HG02981 (cell line): ENCODE measurements around the gene COG5.

Source experiments
- ATAC-seq: cut with Tn5 transposase; IDR thresholded peaks from one replicate; pipeline ENCODE4 v1.9.1; 2021; ENCODE audit warnings: mild to moderate bottlenecking, moderate library complexity; ENCODE audit not compliant: unreplicated experiment

Gene COG5

DNA sequence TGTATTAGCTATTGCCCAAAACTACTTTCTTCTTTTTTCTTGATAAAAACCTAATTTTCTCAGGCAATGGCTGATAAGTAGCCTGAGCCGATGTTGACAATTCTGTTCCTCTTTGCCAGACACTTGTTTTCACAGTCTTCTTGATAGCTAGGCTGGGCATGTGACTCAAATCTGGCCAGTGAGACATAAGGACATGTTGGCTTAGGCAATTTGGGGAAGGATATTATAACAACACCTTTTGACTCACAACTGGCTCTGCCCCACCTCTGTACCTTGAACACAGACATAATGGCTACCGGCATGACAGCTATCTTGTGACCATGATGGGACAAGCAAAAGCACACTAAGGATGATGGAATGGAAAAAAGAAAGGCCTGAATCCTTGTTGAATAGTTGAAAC lies 166.7 kb downstream of the COG5 start:
- no peak for ATAC-seq

GRCh38 chr7:107396081-107396480 lies 167.6 kb downstream of the COG5 start:
- ATAC-seq, result no peak

GRCh38 chr7:107394831-107395230 lies 168.9 kb downstream of the COG5 start:
- no peak for ATAC-seq

DNA sequence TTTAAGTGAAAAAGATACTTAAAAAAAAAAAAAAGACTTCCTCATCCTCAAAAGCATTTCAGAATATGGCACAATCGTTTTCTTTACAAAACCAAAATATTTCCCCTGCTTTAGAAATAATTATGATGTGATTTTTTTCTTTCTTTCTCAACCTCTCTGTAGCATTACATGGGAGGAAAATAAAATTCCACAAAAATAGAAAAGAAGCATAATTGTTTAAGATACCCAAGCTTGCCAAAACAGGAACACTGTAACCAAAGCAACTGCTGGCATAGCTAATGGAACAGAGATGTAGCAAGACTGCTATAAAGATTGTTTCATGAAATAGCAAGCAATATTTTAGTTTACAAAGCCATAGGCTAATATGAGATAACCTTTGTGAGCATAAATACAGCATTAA lies 169.4 kb downstream of the COG5 start:
- no peak for ATAC-seq

GRCh38 chr7:107392830-107393229 lies 170.9 kb downstream of the COG5 start:
- no peak for ATAC-seq

DNA sequence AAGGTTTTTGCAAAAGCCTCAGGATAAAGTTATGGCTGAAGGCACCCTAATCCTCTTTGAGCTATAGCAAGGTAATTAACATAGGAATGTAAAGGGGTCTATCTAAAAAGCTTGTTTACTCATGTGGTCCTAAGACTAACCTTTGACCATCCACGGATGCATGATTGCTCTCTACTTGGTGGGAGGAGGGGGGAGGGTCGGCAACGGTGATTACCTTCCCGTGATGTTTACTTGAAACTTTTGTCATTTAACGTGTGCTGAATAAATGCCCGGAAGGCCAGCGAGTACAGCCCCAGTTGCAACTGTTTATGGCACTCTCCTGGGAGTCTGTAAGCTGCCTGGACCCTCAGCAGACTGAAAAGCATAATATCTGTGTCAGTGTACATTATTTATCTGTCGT lies 172.8 kb downstream of the COG5 start:
- no peak for ATAC-seq

DNA sequence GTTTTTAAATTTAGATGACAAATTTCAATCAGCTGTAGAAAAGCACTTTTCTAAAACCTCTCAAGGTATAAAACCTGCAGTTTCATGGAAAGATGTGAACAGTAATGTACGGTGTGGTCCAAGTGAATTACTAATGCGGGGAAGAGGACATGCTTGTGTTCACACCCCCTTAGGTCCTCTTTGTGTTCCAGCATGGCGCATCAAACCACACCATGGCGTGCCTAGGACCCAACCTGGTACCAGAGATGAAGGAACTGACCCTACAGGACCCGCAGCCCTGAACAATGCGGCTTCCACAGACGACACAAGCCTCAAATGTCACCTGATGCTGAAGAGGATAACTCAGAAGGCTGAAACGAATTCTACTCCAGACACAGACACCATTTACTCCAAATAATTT lies 175.1 kb downstream of the COG5 start:
- ATAC-seq, result no peak

DNA sequence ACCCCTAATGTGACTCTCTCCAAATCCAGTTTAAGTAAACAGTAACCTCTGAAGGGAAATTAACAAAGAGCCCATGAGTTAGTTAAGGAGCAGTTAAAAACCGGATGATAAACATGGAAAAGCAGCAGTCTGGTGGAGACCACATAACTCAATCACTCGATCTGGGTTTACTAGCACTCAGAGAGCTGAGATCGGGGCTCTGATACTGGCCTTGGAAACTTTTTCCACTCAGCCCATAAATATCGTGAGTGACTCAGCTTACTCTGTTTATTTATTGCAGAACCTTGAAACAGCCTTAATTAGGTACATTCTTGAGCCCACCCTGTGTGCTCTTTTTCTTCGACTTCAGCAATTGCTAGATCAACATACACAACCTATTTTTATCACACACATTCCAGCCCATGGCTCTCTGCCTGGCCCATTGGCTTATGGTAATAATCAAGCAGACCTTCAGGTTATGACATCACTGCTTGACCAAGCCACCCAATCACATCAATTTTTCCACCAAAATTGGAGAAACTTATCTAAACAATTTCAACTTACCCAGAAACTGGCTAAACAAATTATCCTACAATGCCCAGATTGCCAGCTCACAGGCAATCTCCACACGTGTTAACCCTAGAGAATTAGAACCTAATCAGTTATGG lies 176.0 kb downstream of the COG5 start:
- no peak for ATAC-seq

- no peak for ATAC-seq
Observed at GRCh38 chr7:107387128-107387527, 176.6 kb downstream of the COG5 start.

GRCh38 chr7:107386548-107387102 lies 177.1 kb downstream of the COG5 start:
- ATAC-seq, result no peak

GRCh38 chr7:107384025-107384424 lies 179.7 kb downstream of the COG5 start:
- ATAC-seq, result no peak

- ATAC-seq, result no peak
Observed at GRCh38 chr7:107383203-107383602, 180.5 kb downstream of the COG5 start.

- ATAC-seq, result no peak
Observed at GRCh38 chr7:107381453-107381852, 182.3 kb downstream of the COG5 start.

DNA sequence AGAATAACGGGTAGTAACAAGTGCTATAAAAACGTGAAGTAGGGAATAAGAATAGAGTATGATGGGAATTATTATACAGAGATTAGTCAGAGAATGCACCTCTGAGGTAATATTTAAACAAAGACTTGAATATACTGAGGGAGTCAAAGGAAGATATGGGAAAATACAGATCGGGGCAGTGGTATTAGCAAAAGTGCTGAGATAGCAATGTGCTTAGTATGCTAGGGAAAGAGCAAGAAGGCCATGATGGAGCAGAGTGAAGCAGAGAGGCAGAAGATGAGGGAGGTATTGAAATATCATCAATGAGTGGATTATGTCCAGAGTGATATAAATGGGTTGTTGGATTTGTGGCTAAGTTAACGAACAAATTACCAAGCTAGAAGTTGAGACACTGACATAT lies 190.4 kb downstream of the COG5 start:
- ATAC-seq, result no peak

DNA sequence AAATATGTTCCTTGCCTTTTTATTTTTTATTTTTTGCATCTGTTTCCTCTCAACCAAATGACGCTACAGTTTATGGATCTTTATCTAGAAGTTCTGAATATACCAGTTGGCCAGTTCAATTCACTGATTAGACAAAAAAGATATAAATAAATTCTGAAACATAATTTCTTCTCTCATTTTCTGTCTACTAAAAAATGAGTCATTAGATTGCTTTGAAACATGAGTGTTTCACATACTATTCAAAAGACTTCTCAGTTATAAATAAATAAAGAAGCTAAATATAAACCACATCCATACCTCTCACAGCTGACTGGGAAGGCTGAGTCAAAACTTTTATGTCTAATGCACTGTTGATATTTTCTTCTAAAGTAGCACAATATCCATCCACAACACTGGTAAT lies 191.4 kb downstream of the COG5 start:
- ATAC-seq, result no peak

- no peak for ATAC-seq
Observed at GRCh38 chr7:107370816-107371215, 192.9 kb downstream of the COG5 start.

GRCh38 chr7:107364787-107365186 lies 198.9 kb downstream of the COG5 start:
- ATAC-seq, result no peak

GRCh38 chr7:107359520-107360316 lies 204.0 kb downstream of the COG5 start:
- no peak for ATAC-seq

DNA sequence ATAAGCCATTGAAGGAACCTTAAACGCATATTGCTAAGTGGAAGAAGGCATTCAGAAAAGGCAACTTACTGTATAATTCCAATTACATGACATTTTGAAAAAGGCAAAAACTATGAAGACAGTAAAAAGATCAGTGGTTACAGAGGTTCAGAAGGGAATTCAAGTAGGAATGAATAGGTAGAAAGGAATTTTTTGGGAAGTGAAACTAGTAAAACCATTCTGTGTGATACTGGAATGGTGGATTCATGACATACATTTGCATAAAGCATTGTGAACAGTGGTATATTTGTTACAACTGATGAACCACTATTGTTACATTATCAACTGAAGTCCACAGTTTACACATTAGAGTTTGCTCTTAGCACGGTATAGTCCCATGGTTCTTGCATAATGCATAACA lies 208.1 kb downstream of the COG5 start:
- ATAC-seq, result no peak

DNA sequence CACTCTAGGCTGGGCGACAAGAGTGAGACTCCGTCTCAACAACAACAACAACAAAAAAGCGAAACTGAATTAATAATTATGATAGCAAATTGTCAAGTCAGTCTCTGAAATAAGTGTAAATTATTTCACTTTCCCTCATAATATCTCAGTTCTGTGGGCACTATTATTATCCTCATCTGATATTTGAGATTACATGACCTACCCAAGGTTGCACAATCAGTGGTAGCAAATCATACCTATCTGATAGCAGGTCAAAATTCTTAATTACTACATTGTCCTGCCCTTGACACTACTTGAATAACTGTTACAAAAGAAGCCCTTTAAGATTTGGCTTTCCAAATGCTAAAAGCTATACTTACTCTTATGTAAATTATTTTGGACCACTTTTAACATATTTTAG lies 209.1 kb downstream of the COG5 start:
- ATAC-seq, result no peak

DNA sequence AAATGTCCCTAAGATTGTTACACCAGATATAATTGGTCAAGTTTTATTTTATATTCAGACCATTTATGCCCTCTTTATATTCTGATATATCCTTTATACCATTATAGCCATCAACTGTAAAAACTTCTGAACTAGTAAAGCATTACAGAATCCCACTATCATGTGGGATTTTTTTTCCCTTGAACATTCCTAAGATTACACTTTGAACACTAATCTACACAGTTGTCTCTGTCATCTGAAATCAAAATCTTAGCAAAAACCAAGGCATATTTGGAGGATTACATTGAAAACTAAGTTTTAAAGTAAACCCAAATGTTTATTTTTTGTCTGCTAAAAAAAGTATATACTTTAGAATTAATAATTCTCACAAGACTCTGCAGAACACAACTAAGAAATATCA lies 210.0 kb downstream of the COG5 start:
- ATAC-seq, result no peak

GRCh38 chr7:107345898-107346297 lies 217.8 kb downstream of the COG5 start:
- ATAC-seq, result no peak
